LNCaP clone FGC (cell line): Measurements from ENCODE around the gene ACP7.
"Not testable (repeated sequence)": the region's sequence is repeated elsewhere in the genome, so short reads cannot be mapped to it uniquely, and the experiment has no call there.

ENCODE experiments used
- DNase-seq: peaks from one replicate; pipeline ENCODE4 v3.0.0-alpha.2; 2011; ENCODE audit warnings: low read depth
- H3K4me3 ChIP-seq: 2 replicates; pipeline ENCODE4 v1.5.1; 2011; ENCODE audit warnings: mild to moderate bottlenecking, low read depth, low read length, control low read depth
- TF ChIP-seq, protein P1 (sequence below): IDR thresholded peaks from 2 replicates; pipeline ENCODE4 v1.5.1; 2012; ENCODE audit warnings: mild to moderate bottlenecking; ENCODE audit not compliant: control insufficient read depth, insufficient read depth; ENCODE audit errors: extremely low read depth

ACP7 gene

DNA sequence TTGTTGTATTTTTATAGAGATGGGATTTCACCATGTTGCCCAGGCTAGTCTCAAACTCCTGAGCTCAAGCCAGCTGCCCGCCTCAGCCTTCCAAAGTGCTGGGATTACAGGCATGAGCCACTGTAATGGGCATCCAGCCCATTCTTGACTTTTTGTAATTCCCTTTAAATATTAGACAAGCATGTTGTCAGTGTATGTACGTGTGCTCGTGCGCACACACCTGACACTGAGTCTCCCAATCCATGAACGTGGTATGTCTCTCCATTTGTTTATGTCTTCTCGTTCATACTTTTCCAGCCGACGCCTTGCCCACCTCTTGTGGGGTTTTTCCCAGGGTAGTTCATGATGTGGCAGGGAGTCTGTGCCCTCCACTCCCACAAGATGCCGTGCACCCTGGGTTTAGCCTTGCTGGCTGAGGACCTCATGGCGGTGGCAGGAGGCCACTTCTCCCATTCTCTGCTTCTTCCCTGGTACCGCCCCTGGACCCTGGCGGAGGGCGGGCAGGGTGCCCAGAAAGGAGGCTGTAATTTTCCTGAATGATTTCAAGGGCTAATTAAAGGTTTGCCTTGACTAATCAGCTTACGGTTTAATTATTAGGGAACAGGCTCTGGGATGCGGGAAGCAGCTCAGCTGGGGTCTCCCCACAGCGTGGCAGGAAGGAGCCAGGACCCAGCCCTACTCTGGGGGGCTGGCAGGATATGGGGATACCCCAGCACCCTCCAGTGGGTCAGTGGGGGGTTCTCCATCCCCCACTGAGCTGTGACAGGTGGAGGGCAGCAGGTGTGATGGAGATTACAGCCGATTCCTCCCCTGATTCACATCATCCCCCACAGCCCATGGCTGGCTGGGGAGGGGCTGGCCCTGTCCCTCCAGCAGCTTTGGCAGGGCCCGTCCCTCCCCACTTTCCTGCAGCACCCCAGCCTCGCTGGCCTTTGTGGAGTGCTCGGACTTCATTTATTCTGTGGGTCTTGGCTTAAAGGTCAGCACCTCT lies 54.3 kb downstream of the ACP7 start:
- H3K4me3 ChIP-seq = no peak overlapping the region

DNA sequence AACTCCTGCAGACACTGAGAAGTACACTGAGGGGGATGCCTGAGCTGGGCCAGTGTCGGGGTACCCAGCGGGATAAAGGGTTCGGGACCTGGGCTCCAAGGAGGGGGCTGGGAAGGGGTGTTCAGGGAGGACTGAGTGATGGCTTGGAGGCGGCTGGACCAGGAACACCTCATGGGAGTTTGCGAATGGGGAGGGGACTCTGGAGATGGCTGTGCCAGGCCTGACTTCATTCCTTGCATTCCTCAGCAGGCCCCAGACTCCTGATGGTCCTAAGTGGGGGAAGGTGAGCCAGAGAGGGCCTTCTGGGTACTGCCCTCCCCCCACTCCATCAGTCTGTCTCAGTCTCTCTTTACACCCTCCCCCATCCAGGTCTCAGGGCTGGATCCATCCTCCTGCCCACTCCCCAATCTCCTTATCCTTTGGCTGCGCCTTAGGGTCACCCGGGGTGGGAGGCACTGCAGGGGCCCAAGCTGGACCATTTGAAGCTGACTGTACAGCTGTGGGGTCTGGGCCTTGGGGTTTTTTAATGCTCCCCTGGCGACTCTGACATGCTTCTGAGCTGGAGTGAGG lies 55.2 kb downstream of the ACP7 start:
- TF ChIP-seq, protein P1, sequence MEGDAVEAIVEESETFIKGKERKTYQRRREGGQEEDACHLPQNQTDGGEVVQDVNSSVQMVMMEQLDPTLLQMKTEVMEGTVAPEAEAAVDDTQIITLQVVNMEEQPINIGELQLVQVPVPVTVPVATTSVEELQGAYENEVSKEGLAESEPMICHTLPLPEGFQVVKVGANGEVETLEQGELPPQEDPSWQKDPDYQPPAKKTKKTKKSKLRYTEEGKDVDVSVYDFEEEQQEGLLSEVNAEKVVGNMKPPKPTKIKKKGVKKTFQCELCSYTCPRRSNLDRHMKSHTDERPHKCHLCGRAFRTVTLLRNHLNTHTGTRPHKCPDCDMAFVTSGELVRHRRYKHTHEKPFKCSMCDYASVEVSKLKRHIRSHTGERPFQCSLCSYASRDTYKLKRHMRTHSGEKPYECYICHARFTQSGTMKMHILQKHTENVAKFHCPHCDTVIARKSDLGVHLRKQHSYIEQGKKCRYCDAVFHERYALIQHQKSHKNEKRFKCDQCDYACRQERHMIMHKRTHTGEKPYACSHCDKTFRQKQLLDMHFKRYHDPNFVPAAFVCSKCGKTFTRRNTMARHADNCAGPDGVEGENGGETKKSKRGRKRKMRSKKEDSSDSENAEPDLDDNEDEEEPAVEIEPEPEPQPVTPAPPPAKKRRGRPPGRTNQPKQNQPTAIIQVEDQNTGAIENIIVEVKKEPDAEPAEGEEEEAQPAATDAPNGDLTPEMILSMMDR = no peak
- no peak for DNase-seq
- no peak overlapping the region for H3K4me3 ChIP-seq

More for the DNA sequence above, 54.3 kb downstream of the ACP7 start:
- DNase-seq = no peak
- TF ChIP-seq, protein P1 = no peak

DNA sequence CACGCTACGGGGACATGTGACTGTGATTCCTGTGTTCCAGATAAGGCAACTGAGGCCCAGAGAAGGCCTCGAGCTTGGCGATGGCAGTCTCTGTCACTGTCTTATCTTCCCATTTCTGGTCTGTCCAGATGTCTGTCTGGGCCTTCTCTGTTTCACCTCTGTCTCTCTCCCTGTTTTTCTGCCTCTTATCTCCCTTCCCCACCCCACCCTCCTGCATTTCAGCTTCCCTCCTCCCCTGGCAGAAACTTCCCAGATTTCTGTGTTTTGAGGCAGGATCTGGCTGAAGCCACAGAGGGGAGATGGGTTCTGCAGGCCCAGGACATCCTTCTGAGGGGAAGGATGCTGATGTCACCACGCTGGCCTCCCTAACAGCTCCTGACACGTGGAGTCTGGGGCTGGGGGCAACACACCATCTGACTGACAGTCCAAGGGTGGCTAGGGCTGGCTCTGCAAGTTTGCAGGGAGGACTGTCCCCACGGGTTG lies 55.8 kb downstream of the ACP7 start:
- H3K4me3 ChIP-seq = no peak overlapping the region
- TF ChIP-seq, protein P1 = no peak
- no peak for DNase-seq

DNA sequence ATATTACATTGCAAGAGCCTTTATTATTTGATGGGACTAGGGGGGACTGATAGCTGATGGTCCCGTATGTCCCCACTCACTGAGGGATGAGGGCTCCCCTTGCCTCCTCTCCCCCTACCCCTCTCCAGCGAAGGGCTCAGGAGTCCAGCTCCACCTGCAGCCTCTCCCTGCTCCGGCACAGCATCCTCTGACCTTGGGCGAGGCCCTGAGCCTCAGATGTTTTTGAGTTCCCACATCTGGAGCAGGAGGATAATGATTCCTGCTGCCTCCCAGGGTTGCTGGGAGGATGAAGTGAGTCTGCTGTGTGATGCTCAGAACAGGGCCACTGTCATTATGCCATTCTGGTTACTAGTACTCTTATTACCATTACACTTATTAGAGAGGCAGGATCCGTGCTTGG lies 56.4 kb downstream of the ACP7 start:
- H3K4me3 ChIP-seq = no peak overlapping the region
- TF ChIP-seq, protein P1 = no peak
- no peak for DNase-seq

DNA sequence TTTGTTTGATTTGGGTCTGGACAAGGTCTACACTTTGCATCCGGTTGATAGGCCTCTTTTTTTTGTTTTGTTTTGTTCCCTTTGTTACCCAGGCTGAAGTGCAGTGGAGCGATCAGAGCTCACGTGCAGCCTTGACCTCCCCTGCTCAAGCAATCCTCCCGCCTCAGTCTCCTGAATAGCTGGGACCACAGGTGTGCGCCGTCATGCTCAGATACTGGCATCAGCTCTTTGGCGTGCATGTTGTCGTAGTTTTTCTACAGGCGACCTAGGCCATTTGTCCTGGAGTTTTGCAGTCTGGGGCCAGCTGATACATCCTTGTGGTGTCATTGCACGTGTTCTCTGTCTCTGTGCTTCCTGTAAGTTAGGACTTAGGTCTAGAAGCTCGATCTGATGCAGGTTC lies 57.8 kb downstream of the ACP7 start:
- DNase-seq = no peak
- TF ChIP-seq, protein P1 = no peak
- no peak overlapping the region for H3K4me3 ChIP-seq

DNA sequence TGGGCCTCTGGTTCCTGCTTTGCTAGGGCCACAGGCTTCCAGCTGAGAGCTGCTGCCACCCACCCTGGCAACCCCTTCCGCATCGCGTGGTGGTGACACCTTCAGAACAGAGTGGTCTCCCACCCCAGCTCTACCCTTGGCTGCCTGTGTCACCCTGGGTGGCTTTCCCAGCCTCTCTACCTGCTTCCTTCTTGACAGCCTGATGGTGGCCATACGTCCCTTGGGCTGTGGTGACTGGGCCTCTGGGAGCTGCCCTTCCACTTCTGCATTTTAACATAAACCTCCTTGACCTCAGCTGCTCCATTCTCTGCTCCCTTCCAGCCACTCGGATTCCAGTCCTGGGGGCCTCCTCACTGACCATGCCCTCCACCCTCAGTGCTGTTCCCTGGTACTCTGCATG lies 58.5 kb downstream of the ACP7 start:
- no peak overlapping the region for H3K4me3 ChIP-seq
- no peak for DNase-seq
- TF ChIP-seq, protein P1 = no peak

DNA sequence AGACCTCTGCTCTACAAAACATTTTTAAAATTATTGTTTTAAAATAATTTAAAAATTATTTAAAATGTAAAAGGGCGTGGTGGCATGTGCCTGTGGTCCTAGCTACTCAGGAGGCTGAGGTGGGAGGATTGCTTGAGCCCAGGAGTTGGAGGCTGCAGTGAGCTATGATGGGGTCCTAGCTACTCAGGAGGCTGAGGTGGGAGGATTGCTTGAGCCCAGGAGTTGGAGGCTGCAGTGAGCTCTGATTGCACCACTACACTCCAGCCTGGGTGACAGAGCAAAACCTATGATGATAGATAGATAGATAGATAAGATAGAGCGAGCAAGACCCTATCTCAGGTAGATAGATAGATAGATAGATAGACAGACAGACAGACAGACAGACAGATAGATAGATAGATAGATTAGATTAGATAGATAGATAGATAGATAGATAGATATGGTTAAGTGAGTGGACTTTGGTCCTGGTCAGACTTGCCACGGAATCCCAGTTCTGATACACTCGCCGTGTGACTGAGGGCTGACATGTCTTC lies 59.7 kb downstream of the ACP7 start:
- not testable (repeated sequence) for DNase-seq, H3K4me3 ChIP-seq
